Measurements from ENCODE around the gene ACTRT1. TPM values are rescaled to one million over a fixed set of nuclear protein-coding genes. Genes with fewer than 3 reads are reported as not detected.

ACTRT1 gene
- not detected in 5 replicates for total RNA-seq (2022; extraction: Qiagen RNA extraction)

GRCh38 chrX:128052303-128052702, at the start of gene ACTRT1:
Gene ACTRT1, minus strand, starts transcription at chrX:128052403. Its CDS starts 197 bp downstream, at chrX:128052206.

